GM21390 (cell line): ENCODE measurements around the gene GTF3C4.

Source experiments
- ATAC-seq: cut with Tn5 transposase; IDR thresholded peaks from one replicate; pipeline ENCODE4 v1.9.1; 2021; ENCODE audit not compliant: unreplicated experiment

Gene GTF3C4

GRCh38 chr9:132647355-132647754, 22.9 kb upstream of the GTF3C4 start:
- no peak for ATAC-seq

- no peak for ATAC-seq
Measured at GRCh38 chr9:132647806-132648205, 22.5 kb upstream of the GTF3C4 start.

GRCh38 chr9:132648283-132648682, 22.0 kb upstream of the GTF3C4 start:
- ATAC-seq: no peak

- ATAC-seq: no peak
Measured at GRCh38 chr9:132648685-132649084, 21.6 kb upstream of the GTF3C4 start.

GRCh38 chr9:132651259-132651658, 19.0 kb upstream of the GTF3C4 start:
- ATAC-seq: no peak

GRCh38 chr9:132656299-132656698, 14.0 kb upstream of the GTF3C4 start:
- no peak for ATAC-seq

- ATAC-seq: no peak
Measured at GRCh38 chr9:132662152-132662945, 7.9 kb upstream of the GTF3C4 start.

- no peak for ATAC-seq
Measured at GRCh38 chr9:132663117-132663516, 7.1 kb upstream of the GTF3C4 start.

- no peak for ATAC-seq
Measured at GRCh38 chr9:132663851-132664250, 6.4 kb upstream of the GTF3C4 start.

GRCh38 chr9:132669319-132669697, 956 bp upstream of the GTF3C4 start:
- no peak for ATAC-seq

- peak; percentile 73 for ATAC-seq
Measured at GRCh38 chr9:132669698-132670456, 387 bp upstream of the GTF3C4 start, which contains the start of gene DDX31. Gene DDX31 (minus strand): TSS chr9:132669983. CDS start chr9:132669934, 49 bp downstream.

- no peak for ATAC-seq
Measured at GRCh38 chr9:132671620-132672412, 1.6 kb downstream of the GTF3C4 start.

- ATAC-seq: no peak
Measured at GRCh38 chr9:132672413-132672690, 2.1 kb downstream of the GTF3C4 start.

- no peak for ATAC-seq
Measured at GRCh38 chr9:132673355-132673754, 3.1 kb downstream of the GTF3C4 start.

GRCh38 chr9:132674485-132674884, 4.2 kb downstream of the GTF3C4 start:
- no peak for ATAC-seq

GRCh38 chr9:132677976-132678375, 7.7 kb downstream of the GTF3C4 start:
- no peak for ATAC-seq

GRCh38 chr9:132679946-132680625, 9.8 kb downstream of the GTF3C4 start:
- ATAC-seq: peak; percentile 53

GRCh38 chr9:132681561-132681960, 11.3 kb downstream of the GTF3C4 start:
- ATAC-seq: no peak

- ATAC-seq: no peak
Measured at GRCh38 chr9:132683873-132684272, 13.6 kb downstream of the GTF3C4 start.

- no peak for ATAC-seq
Measured at GRCh38 chr9:132690696-132691095, 20.4 kb downstream of the GTF3C4 start.

GRCh38 chr9:132694144-132694543, 23.9 kb downstream of the GTF3C4 start:
- ATAC-seq: no peak
